NB4 (cell line): ENCODE data around the gene UNC5C.

Source experiments
- DNase-seq: peaks from one replicate; pipeline ENCODE4 v3.0.0; 2010; ENCODE audit warnings: low read depth
- H3K4me3 ChIP-seq: one replicate; pipeline ENCODE4 v1.5.1; 2011; ENCODE audit warnings: mild to moderate bottlenecking, low read depth, low read length, moderate library complexity
- CTCF ChIP-seq: IDR thresholded peaks from one replicate; pipeline ENCODE4 v1.5.1; 2012; ENCODE audit warnings: low read depth, low read length
- MAX ChIP-seq: IDR thresholded peaks from 2 replicates; pipeline ENCODE4 v1.6.1; 2011; ENCODE audit warnings: low read depth, low read length
- MYC ChIP-seq: IDR thresholded peaks from 2 replicates; pipeline ENCODE4 v1.6.1; 2011; ENCODE audit warnings: low read depth, low read length
- POLR2A ChIP-seq: IDR thresholded peaks from 2 replicates; pipeline ENCODE4 v1.6.1; 2011; ENCODE audit warnings: mild to moderate bottlenecking; ENCODE audit not compliant: insufficient read length; ENCODE audit errors: extremely low read depth

Gene UNC5C

GRCh38 chr4:95170176-95170575, 378.6 kb downstream of the UNC5C start:
- DNase-seq: no peak
- TF ChIP-seq MYC (no peak), POLR2A (no peak), MAX (no peak), CTCF (no peak)
- no peak overlapping the region for H3K4me3 ChIP-seq

GRCh38 chr4:95167805-95168204, 381.0 kb downstream of the UNC5C start:
- no peak overlapping the region for H3K4me3 ChIP-seq
- TF ChIP-seq MAX (no peak), MYC (no peak), CTCF (no peak), POLR2A (no peak)
- peak; percentile 24 for DNase-seq

DNA sequence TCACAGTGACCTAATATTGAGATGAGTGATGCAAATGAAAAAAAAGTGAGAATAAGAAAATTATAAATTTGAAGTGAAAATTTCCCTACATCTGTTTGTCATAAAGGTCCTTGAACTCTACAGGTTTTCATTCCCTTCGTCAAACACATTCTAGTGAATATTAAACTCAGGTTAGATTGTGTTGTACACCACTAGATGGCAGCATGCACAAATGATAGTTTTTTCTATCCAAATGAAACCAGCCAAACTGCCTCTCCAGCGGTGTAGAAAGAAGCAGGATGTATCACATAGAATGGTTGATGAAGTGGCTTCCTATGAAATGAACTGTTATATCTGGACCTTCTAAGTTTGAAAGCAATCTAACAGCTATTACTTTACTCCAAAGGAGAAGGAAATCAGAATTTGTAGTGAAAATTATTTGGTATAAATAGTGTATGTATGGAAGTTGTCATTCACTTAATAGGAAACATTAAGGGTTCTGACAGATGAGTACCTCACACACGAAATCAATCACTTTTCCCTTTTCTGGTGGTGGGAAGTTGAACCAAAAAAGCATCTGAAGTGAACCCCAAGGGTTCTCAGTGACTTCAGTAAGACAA, 382.7 kb downstream of the UNC5C start:
- peak; percentile 26 for TF ChIP-seq CTCF
- TF ChIP-seq MAX: no peak
- DNase-seq: peak; percentile 65
- no peak overlapping the region for H3K4me3 ChIP-seq

DNA sequence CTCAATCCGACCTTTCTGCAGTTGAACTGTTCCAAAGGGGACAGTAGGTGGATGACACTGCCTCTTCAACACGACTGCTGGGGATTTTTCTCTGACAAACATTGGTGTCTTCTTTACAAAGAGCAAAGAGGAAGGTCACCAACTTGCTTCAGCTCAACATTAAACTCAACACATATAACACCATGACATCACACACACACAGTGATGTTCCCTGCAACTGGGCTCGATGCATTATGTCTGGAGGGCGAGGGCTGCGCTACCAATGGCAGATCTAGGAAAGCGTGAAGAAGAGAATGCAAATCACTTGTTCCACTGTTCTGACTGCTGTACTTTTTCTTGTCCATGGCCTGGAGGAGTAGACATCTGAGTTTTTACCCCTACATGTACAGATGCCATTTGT, 385.9 kb downstream of the UNC5C start:
- TF ChIP-seq CTCF (no peak), POLR2A (no peak), MYC (no peak), MAX (no peak)
- no peak overlapping the region for H3K4me3 ChIP-seq
- no peak for DNase-seq

GRCh38 chr4:95161781-95162469, 386.8 kb downstream of the UNC5C start:
- DNase-seq: no peak
- TF ChIP-seq CTCF (no peak), MAX (no peak), POLR2A (no peak), MYC (no peak)
- no peak overlapping the region for H3K4me3 ChIP-seq
